ENCODE results near the gene MEF2C.
"Not testable (repeated sequence)": the region's sequence is repeated elsewhere in the genome, so short reads cannot be mapped to it uniquely, and the experiment has no call there.

Gene MEF2C

DNA sequence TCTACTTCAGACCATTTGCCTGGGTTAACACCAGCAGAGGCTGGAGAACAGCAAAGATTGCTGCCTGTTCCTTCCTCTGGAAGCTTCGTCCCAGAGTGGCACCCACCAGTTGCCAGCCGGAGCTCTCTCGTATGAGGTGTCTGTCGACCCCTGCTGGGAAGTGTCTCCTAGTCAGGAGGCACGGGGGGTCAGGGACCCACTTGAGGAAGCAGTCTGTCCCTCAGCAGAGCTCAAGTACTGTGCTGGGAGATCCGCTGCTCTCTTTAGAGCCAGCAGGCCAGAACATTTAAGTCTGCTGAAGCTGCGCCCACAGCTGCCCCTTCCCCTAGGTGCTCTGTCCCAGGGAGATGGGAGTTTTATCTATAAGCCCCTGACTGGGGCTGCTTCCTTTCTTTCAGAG, 84.1 kb downstream of the MEF2C start:
- DNase-seq: not testable (repeated sequence)

DNA sequence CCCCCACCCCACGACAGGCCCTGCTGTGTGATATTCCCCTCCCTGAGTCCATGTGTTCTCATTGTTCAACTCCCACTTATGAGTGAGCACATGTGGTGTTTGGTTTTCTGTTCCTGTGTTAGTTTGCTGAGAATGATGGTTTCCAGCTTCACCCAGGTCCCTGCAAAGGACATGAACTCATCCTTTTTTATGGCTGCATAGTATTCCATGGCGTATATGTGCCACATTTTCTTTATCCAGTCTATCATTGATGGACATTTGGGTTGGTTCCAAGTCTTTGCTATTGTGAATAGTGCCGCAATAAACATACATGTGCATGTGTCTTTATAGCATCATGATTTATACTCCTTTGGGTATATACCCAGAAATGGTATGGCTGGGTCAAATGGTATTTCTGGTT, 89.2 kb downstream of the MEF2C start:
- not testable (repeated sequence) for DNase-seq

GRCh38 chr5:88792144-88792840, 90.7 kb downstream of the MEF2C start:
- no peak for DNase-seq

DNA sequence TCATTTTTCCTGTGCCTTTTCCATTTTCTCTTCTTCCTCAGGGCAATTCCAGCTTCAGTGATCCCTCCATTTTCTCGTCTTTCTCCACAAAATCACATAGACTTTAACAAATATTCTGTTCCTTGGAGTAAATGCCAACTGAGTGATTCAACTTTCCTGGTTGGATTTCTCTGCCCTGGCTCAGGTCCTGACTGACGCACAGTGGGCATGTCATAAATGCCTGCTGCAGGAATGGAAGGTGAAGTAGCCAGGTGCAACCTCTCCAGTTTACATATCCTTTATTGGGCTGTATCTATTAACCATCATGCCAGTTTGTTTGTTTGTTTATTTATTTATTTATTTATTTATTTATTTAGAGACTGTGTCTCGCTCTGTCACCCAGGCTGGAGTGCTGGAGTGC, 95.1 kb downstream of the MEF2C start:
- no peak for DNase-seq

- DNase-seq: no peak
Measured at GRCh38 chr5:88786789-88787188, 96.2 kb downstream of the MEF2C start.

GRCh38 chr5:88785746-88786565, 97.0 kb downstream of the MEF2C start:
- no peak for DNase-seq

GRCh38 chr5:88782571-88782970, 100.4 kb downstream of the MEF2C start:
- no peak for DNase-seq

- DNase-seq: no peak
Measured at GRCh38 chr5:88780736-88781135, 102.2 kb downstream of the MEF2C start.

DNA sequence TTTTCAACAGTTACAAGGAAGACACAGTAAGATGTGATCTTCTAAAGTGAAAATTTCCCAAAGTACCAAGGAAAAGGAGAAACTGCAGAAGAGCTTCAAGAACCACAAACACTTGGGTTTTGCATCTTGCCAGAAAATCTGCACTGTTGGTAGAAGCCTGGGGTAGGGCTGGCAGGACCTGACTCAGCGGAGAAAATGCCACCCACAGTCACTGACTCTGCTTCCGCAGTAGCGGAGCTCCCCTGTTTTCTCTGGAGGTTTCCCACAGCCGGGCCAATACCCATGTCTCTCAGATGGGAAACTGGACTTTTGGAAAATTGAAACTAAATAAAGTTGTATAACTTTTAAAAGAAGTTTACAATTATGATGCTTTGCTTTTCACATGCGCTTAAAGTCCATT, 104.2 kb downstream of the MEF2C start:
- no peak for DNase-seq

DNA sequence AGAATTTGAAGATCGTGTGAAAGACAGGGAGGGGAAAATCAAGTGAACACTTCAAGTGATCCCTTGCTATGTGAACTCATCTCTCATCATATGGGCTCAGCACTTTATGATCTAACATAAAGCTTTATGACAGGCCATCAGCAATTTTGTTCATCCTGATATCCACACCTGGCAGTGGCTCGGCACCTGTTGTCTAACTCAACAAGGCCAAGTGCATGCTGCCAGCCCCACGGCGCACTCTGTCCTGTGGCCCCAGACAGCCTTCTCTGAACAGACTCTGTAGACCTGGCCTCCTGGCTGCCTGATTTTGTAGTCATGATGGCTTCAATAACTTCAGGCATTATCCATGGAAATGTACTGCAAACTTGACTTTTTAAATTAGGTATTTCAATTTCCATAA, 106.3 kb downstream of the MEF2C start:
- no peak for DNase-seq

GRCh38 chr5:88772831-88773230, 110.2 kb downstream of the MEF2C start:
- DNase-seq: no peak

- no peak for DNase-seq
Measured at GRCh38 chr5:88772047-88772446, 110.9 kb downstream of the MEF2C start.

GRCh38 chr5:88770276-88771257, 112.4 kb downstream of the MEF2C start:
- no peak for DNase-seq

DNA sequence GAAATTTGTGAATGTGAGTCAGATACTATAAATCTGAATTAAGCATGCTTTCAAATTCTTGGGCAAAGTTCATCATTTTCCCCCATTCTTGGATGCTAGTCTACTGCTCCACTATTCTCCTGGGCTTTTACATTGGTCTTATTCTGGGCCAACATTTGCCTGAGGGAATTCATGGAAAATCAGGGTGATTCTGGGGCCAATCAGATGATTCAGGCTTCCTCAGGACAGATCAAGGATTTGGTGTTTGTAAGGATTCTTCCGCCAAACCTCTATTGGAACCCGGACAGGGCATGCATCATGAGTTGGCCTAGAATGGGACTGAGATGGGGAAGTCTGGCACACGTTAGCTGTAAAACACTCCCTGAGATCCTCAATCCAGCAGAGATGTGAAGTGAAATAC, 113.8 kb downstream of the MEF2C start:
- no peak for DNase-seq

GRCh38 chr5:88768411-88768810, 114.6 kb downstream of the MEF2C start:
- DNase-seq: no peak

GRCh38 chr5:88765798-88766197, 117.2 kb downstream of the MEF2C start:
- no peak for DNase-seq

- no peak for DNase-seq
Measured at GRCh38 chr5:88765171-88765570, 117.8 kb downstream of the MEF2C start.

DNA sequence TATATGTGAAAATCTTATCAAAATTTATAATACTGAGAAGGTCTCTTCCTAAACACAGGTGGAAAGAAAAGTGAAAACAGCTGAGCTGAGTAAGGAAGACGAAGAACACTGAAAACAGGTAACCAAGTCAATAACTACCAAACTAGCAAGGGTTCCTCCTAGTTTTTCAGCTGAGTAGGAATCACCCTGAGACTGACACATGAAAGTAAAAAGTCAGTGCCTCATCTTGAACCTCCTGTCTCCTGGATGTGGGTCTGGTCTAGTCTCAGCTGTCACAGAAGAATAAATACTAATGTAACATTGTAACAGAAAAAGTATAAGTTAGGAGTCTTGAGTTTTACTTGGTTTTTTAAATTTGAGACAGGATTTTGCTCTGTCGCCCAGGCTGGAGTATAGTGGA, 121.0 kb downstream of the MEF2C start:
- no peak for DNase-seq

GRCh38 chr5:88761269-88761850, 121.6 kb downstream of the MEF2C start:
- no peak for DNase-seq

- DNase-seq: no peak
Measured at GRCh38 chr5:88760527-88760926, 122.5 kb downstream of the MEF2C start.

GRCh38 chr5:88758591-88758990, 124.4 kb downstream of the MEF2C start:
- DNase-seq: no peak

DNA sequence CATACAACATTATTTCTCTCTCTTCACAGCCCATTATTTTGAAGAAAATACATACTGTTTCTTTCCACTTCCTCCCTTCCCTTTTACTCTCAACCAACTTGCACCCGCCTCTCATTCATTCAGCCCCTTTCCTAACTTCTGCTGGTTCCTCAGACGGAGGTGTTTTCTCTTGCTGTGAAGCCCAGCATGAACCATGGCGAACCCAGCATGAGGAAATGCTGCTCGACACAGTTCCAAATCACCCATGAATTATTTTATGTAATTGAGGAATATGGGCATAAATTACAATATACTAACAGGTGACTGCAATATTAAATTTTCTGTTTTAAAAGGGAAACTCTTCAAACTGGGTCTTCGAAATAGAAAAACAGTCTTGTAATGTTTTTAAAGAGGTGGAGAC, 124.8 kb downstream of the MEF2C start:
- no peak for DNase-seq

DNA sequence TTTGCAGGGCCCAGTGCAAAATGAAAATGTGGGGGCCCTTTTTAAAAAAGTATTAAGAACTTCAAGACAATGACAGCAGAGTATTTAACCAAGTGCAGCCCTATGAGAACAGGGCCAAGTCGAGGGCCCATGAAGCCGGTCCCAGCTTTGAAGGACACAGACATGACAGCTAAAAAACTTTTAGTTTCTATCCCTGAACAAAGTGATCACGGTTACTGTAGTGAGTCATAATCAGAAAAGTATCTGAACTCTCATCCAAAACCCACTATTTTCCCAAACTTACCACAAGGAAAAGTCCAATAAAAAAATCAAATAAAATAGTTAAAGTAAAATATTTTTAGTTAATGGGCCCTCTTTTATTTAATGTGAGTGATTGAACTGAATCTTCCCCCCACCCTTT, 126.0 kb downstream of the MEF2C start:
- no peak for DNase-seq
